ENCODE data around the gene LONRF2.
A peak's percentile ranks its signal among the peaks of the same experiment; 100 is the strongest.

GRCh38 chr2:100321866-100322820 is at the start of gene LONRF2:
- TF ChIP-seq CTCF (IDR thresholded peaks at IDR 0.05) (peak in 1 of 4 experiments; percentile 20), POLR2A (IDR thresholded peaks at IDR 0.05) (peak in 1 of 2 donors; percentile 74)

Measured in uterus (tissue), 2 donors.